ENCODE data around the gene TOX3. TPM values are rescaled to one million over a fixed set of nuclear protein-coding genes. Genes with fewer than 3 reads are reported as not detected.

Gene TOX3
- total and polyA plus RNA-seq, 2 of the 13 experiments (the other 11 are each of a cell fraction or from before 2014, with no cell fraction given) = 14.5 to 98.6 TPM

DNA sequence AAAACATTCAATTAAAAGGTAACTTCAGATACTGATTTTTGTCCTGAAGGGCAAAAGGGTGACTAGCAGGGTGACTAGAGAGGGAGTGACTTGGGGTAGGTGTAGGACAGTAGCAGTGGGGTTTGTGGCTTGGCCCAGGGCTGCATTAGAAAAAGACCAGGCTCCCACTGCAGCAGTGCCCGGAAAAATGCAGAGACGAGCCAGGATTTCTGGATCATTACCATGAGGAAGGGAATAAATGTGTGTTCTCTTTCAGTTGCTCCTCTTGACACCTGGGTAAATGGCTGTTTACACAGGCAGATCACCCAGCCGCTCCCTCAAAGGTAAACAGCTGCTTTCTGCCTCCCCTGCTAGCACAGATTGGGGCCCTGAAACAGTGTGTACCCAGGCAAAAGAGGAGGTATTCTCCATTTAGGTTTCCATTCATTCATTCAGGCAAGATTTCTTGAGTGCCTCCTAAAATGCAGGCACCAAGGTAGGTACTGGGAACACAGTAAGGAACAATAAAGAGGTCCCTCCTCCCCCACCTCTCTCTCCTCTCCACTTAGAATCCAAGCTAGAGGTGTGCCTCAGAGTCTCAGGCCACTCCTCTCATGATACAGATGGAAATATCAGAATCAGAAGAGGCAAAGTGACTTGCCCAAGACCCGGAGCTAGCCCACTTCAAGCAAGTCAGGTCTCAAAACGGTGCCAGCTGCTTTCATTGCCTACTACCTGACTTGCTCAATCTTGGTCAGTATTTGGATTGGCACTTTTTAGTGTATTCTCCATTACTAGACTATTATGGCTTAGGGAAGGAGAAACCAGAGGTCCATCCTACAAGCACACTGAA lies 15.2 kb upstream of the TOX3 start (continued):
- TF ChIP-seq PATZ1 (CRISPR knock-in tag; IDR thresholded peaks at IDR 0.05) (peak; percentile 75), RELA (CRISPR knock-in tag; IDR thresholded peaks at IDR 0.05) (no peak), RNF2 (conservative IDR thresholded peaks at IDR 0.05; ENCODE audit: low read depth) (no peak), KLF13 (CRISPR knock-in tag; IDR thresholded peaks at IDR 0.05) (no peak), TP53 (CRISPR knock-in tag; conservative IDR thresholded peaks at IDR 0.05) (no peak), ZNF354B (CRISPR knock-in tag; IDR thresholded peaks at IDR 0.05) (no peak), KLF12 (CRISPR knock-in tag; IDR thresholded peaks at IDR 0.05; ENCODE audit: borderline replicate concordance) (no peak), PAX8 (CRISPR knock-in tag; IDR thresholded peaks at IDR 0.05; ENCODE audit: borderline replicate concordance) (peak; percentile 78; the same call in 1 of the 2 replicates), ZNF792 (CRISPR knock-in tag; IDR thresholded peaks at IDR 0.05) (no peak), MIXL1 (CRISPR knock-in tag; IDR thresholded peaks at IDR 0.05) (peak; percentile 38; the same call in 1 of the 2 replicates), TIGD3 (CRISPR knock-in tag; IDR thresholded peaks at IDR 0.05; ENCODE audit: borderline replicate concordance) (no peak), FOSL2 (CRISPR knock-in tag; IDR thresholded peaks at IDR 0.05) (peak; percentile 65), KDM5B (CRISPR knock-in tag; IDR thresholded peaks at IDR 0.05; ENCODE audit: borderline replicate concordance) (0 out of 2 replicates have a peak, but pooled peaks have one; percentile 36), ZNF766 (CRISPR knock-in tag; IDR thresholded peaks at IDR 0.05; ENCODE audit: borderline replicate concordance) (no peak), GLMP (CRISPR knock-in tag; IDR thresholded peaks at IDR 0.05; ENCODE audit: borderline replicate concordance) (no peak), MBNL3 (CRISPR knock-in tag; conservative IDR thresholded peaks at IDR 0.05) (no peak), FOXM1 (CRISPR knock-in tag; IDR thresholded peaks at IDR 0.05) (no peak), MXD4 (CRISPR knock-in tag; IDR thresholded peaks at IDR 0.05) (no peak), MLLT10 (CRISPR knock-in tag; IDR thresholded peaks at IDR 0.05) (no peak), ZNF704 (CRISPR knock-in tag; IDR thresholded peaks at IDR 0.05; ENCODE audit: borderline replicate concordance) (no peak)
- TF ChIP-seq, protein P1, sequence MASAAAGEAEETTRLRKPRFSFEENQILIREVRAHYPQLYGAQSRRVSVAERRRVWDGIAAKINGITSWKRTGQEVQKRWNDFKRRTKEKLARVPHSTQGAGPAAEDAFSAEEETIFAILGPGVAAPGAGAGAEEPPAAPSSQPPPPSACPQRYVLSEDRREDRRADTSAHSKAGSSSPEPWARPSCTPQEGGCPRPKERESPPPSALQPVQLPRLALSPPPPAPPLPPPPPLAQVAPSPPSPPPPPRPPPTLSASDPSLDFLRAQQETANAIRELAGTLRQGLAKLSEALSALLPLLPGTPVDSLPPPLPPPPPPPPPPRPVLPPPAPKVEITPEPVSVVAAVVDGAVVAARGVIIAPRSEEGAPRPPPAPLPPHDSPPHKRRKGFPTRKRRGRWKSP (CRISPR knock-in tag; IDR thresholded peaks at IDR 0.05) = peak; percentile 64; the same call in 1 of the 2 replicates
- TF ChIP-seq, protein P2, sequence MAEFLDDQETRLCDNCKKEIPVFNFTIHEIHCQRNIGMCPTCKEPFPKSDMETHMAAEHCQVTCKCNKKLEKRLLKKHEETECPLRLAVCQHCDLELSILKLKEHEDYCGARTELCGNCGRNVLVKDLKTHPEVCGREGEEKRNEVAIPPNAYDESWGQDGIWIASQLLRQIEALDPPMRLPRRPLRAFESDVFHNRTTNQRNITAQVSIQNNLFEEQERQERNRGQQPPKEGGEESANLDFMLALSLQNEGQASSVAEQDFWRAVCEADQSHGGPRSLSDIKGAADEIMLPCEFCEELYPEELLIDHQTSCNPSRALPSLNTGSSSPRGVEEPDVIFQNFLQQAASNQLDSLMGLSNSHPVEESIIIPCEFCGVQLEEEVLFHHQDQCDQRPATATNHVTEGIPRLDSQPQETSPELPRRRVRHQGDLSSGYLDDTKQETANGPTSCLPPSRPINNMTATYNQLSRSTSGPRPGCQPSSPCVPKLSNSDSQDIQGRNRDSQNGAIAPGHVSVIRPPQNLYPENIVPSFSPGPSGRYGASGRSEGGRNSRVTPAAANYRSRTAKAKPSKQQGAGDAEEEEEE (CRISPR knock-in tag; IDR thresholded peaks at IDR 0.05; ENCODE audit: borderline replicate concordance) = no peak
